ENCODE data around the gene OR56A1.

The OR56A1 gene

DNA sequence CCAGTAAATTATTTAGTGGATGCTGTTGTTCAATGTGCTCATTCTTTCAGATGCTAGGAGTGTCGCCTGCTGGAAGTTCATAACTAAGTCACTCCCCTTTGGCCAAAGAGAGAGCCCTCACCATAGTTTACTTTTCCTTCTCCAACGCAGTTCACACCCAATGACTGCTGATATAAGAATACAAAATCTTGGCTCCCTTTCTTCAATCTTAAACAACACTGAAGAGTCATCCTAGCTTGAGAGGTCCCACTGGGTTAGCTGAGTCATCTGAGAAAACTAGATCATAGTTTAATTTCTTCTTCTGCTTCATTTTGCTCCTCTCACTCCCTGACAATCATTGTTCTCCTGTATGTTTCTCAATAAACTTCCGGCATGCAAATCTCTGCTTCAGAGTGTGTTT, 38.4 kb downstream of the OR56A1 start:
- TF ChIP-seq, protein P1, sequence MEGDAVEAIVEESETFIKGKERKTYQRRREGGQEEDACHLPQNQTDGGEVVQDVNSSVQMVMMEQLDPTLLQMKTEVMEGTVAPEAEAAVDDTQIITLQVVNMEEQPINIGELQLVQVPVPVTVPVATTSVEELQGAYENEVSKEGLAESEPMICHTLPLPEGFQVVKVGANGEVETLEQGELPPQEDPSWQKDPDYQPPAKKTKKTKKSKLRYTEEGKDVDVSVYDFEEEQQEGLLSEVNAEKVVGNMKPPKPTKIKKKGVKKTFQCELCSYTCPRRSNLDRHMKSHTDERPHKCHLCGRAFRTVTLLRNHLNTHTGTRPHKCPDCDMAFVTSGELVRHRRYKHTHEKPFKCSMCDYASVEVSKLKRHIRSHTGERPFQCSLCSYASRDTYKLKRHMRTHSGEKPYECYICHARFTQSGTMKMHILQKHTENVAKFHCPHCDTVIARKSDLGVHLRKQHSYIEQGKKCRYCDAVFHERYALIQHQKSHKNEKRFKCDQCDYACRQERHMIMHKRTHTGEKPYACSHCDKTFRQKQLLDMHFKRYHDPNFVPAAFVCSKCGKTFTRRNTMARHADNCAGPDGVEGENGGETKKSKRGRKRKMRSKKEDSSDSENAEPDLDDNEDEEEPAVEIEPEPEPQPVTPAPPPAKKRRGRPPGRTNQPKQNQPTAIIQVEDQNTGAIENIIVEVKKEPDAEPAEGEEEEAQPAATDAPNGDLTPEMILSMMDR (IDR thresholded peaks at IDR 0.05): no peak
- no peak for TF ChIP-seq ZFX (IDR thresholded peaks at IDR 0.05; ENCODE audit: borderline replicate concordance)
- H3K27ac ChIP-seq: no peak overlapping the region

DNA sequence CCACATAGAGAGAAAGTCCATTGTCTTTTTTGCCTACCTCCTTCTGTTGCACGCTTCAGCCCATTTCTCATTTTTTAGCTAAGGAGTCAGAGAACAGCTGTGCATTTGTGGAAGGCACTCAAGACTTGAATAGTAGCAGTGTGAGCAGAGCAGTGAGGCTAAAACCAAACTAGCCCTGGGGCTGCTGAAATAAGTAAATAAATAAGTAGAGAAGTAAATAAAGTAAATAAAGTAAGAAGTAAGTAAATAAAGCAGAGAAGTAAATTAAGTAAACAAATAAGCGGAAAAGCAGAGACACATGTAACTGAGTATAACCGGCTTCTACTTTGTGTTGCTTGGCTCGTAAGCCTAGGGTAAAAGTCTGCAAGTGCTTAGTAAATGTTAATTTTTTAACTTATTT, 41.4 kb downstream of the OR56A1 start:
- TF ChIP-seq, protein P1 (IDR thresholded peaks at IDR 0.05): no peak
- no peak for TF ChIP-seq ZFX (IDR thresholded peaks at IDR 0.05; ENCODE audit: borderline replicate concordance)

DNA sequence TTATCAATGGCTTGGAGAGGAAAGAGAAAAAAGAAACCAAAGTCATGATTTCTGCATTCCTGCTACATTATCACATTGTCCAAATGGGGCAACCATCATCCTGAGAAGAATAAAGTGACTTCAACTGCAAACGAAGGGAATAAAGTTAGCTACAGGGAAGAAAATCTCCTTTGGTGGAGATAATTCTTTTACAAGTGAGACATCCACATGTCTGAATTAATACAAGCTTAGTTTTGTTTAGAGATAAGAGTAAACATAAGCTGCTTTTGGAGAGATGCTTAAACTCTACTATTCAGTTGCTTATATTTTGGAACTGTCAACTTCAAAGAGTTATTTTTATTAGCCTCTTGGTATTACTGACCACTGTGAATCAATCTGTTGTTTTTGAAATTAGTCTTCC, 43.7 kb downstream of the OR56A1 start, which contains the start of gene OR52L1:
Gene OR52L1 (minus strand): TSS at position 101 of the 400 bp plus-strand sequence. CDS start 55 bp downstream, at position 46.
- no peak for TF ChIP-seq ZFX (IDR thresholded peaks at IDR 0.05; ENCODE audit: borderline replicate concordance)
- TF ChIP-seq, protein P1 (IDR thresholded peaks at IDR 0.05): no peak

More for the DNA sequence above, 41.4 kb downstream of the OR56A1 start:
- no peak overlapping the region for H3K27ac ChIP-seq

DNA sequence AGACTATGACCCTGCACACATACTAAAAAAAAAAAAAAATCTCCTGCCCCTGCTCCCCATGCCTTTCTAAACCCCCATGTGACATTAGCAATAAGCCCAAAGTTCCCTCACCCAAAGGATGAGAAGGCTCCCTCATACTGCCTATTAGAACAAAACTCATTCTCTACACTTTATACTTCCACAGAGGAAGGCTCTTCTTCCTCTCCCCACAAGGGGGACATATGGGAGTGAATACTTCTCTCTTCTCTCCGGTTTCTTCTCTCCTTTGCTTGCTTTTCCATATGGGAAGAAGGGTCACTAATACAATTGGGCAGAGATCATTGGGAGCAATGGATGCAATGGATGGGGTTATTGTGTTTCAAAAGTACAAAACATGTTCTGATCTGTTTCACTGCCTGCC, 47.1 kb downstream of the OR56A1 start:
- TF ChIP-seq, protein P1 (IDR thresholded peaks at IDR 0.05): no peak
- TF ChIP-seq ZFX (IDR thresholded peaks at IDR 0.05; ENCODE audit: borderline replicate concordance): no peak

More for the DNA sequence above, 43.7 kb downstream of the OR56A1 start, which contains the start of gene OR52L1:
- no peak within 1 kb of the TSS for H3K27ac ChIP-seq

DNA sequence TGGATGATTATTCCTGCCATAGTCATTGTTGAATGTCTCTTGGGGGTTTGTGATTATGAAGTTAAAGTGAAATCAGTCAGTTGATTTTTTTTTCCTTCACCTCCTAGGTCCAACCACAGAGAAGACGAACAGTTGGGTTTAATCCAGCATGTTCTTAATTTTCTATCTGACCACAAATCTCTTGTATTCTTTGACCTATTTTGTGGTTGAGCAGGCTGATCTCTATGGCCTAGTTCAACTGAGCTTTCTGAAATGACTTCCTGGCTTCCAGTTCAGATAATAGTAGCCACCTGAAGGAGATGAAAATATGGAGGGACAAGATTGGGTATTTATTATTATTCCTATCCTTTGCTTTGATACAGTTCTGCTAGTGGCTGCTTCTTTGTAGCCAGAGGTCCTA, 57.0 kb downstream of the OR56A1 start:
- TF ChIP-seq, protein P1 (IDR thresholded peaks at IDR 0.05): no peak
- TF ChIP-seq ZFX (IDR thresholded peaks at IDR 0.05; ENCODE audit: borderline replicate concordance): no peak
- H3K27ac ChIP-seq: no peak overlapping the region

More for the DNA sequence above, 47.1 kb downstream of the OR56A1 start:
- no peak overlapping the region for H3K27ac ChIP-seq

Measured in 22Rv1 (cell line).